ENCODE measurements around the gene NKX2-4. TPM values are rescaled to one million over a fixed set of nuclear protein-coding genes. Genes with fewer than 3 reads are reported as not detected.
"Not testable (repeated sequence)": the region's sequence is repeated elsewhere in the genome, so short reads cannot be mapped to it uniquely, and the experiment has no call there.

Gene NKX2-4
- total RNA-seq, 3 donors from 2014 or later: not detected

GRCh38 chr20:21388566-21388965 is 8.8 kb downstream of the NKX2-4 start:
- Mint-ChIP-seq H3K4me1 (ENCODE audit: low read depth) (peaks cover 15% of the 10 kb centered on the region), H3K36me3 (ENCODE audit: insufficient read depth) (peaks cover 38% of the 10 kb centered on the region), H3K4me3 (no peak overlapping the region), H3K9me3 (no peaks in the 10 kb centered on the region), H3K27me3 (ENCODE audit: low read depth) (peaks cover 28% of the 10 kb centered on the region)
- DNase-seq: no peak
- no peak for ATAC-seq

GRCh38 chr20:21387528-21387927 is 9.8 kb downstream of the NKX2-4 start:
- Mint-ChIP-seq H3K36me3 (ENCODE audit: insufficient read depth) (peaks cover 43% of the 10 kb centered on the region), H3K9me3 (no peaks in the 10 kb centered on the region)

GRCh38 chr20:21386111-21386510 is 11.2 kb downstream of the NKX2-4 start:
- DNase-seq: no peak
- ATAC-seq: no peak
- Mint-ChIP-seq H3K36me3 (ENCODE audit: insufficient read depth) (peaks cover 51% of the 10 kb centered on the region), H3K4me3 (no peak overlapping the region), H3K4me1 (ENCODE audit: low read depth) (peaks cover under 1% of the 10 kb centered on the region), H3K9me3 (no peaks in the 10 kb centered on the region), H3K27me3 (ENCODE audit: low read depth) (peaks cover 6% of the 10 kb centered on the region)

More at GRCh38 chr20:21387528-21387927, 9.8 kb downstream of the NKX2-4 start:
- no peak overlapping the region for H3K4me3 Mint-ChIP-seq
- DNase-seq (no peak), ATAC-seq (no peak)
- peaks cover 17% of the 10 kb centered on the region for H3K27me3 Mint-ChIP-seq (ENCODE audit: low read depth)
- H3K4me1 Mint-ChIP-seq (ENCODE audit: low read depth): peaks cover 8% of the 10 kb centered on the region

- no peaks in the 10 kb centered on the region for H3K9me3 Mint-ChIP-seq
These were observed 12.9 kb downstream of the NKX2-4 start for GRCh38 chr20:21384308-21384892.

GRCh38 chr20:21381619-21382018 is 15.7 kb downstream of the NKX2-4 start:
- peaks cover 56% of the 10 kb centered on the region for H3K36me3 Mint-ChIP-seq (ENCODE audit: insufficient read depth)

More at GRCh38 chr20:21384308-21384892, 12.9 kb downstream of the NKX2-4 start:
- DNase-seq (no peak), ATAC-seq (no peak)
- Mint-ChIP-seq H3K4me1 (ENCODE audit: low read depth) (no peaks in the 10 kb centered on the region), H3K36me3 (ENCODE audit: insufficient read depth) (peaks cover 56% of the 10 kb centered on the region), H3K4me3 (no peak overlapping the region), H3K27me3 (ENCODE audit: low read depth) (no peaks in the 10 kb centered on the region)

GRCh38 chr20:21380711-21381110 is 16.6 kb downstream of the NKX2-4 start:
- DNase-seq: no peak
- Mint-ChIP-seq H3K27me3 (ENCODE audit: low read depth) (no peaks in the 10 kb centered on the region), H3K4me1 (ENCODE audit: low read depth) (no peaks in the 10 kb centered on the region), H3K36me3 (ENCODE audit: insufficient read depth) (peaks cover 53% of the 10 kb centered on the region), H3K9me3 (no peaks in the 10 kb centered on the region), H3K4me3 (no peak overlapping the region)
- no peak for ATAC-seq

More at GRCh38 chr20:21381619-21382018, 15.7 kb downstream of the NKX2-4 start:
- Mint-ChIP-seq H3K4me1 (ENCODE audit: low read depth) (no peaks in the 10 kb centered on the region), H3K9me3 (no peaks in the 10 kb centered on the region), H3K27me3 (ENCODE audit: low read depth) (no peaks in the 10 kb centered on the region), H3K4me3 (no peak overlapping the region)
- DNase-seq (no peak), ATAC-seq (no peak)

- Mint-ChIP-seq H3K4me3 (no peak overlapping the region), H3K36me3 (ENCODE audit: insufficient read depth) (peaks cover 48% of the 10 kb centered on the region), H3K9me3 (no peaks in the 10 kb centered on the region), H3K27me3 (ENCODE audit: low read depth) (no peaks in the 10 kb centered on the region), H3K4me1 (ENCODE audit: low read depth) (peaks cover 2% of the 10 kb centered on the region)
- no peak for DNase-seq
- ATAC-seq: no peak
These were observed 19.1 kb downstream of the NKX2-4 start for GRCh38 chr20:21378259-21378658.

GRCh38 chr20:21377701-21378100 is 19.6 kb downstream of the NKX2-4 start:
- ATAC-seq: no peak
- no peak for DNase-seq
- Mint-ChIP-seq H3K4me1 (ENCODE audit: low read depth) (peaks cover 2% of the 10 kb centered on the region), H3K27me3 (ENCODE audit: low read depth) (no peaks in the 10 kb centered on the region), H3K36me3 (ENCODE audit: insufficient read depth) (peaks cover 49% of the 10 kb centered on the region), H3K9me3 (no peaks in the 10 kb centered on the region), H3K4me3 (no peak overlapping the region)

GRCh38 chr20:21376626-21377025 is 20.7 kb downstream of the NKX2-4 start:
- Mint-ChIP-seq H3K4me1 (ENCODE audit: low read depth) (peaks cover 2% of the 10 kb centered on the region), H3K4me3 (no peak overlapping the region), H3K27me3 (ENCODE audit: low read depth) (no peaks in the 10 kb centered on the region), H3K9me3 (no peaks in the 10 kb centered on the region), H3K36me3 (ENCODE audit: insufficient read depth) (peaks cover 49% of the 10 kb centered on the region)
- DNase-seq (no peak), ATAC-seq (no peak)

GRCh38 chr20:21373436-21373835 is 23.9 kb downstream of the NKX2-4 start:
- peaks cover 43% of the 10 kb centered on the region for H3K36me3 Mint-ChIP-seq (ENCODE audit: insufficient read depth)
- DNase-seq (no peak), ATAC-seq (no peak)
- H3K9me3 Mint-ChIP-seq: no peaks in the 10 kb centered on the region
- no peak overlapping the region for H3K4me3 Mint-ChIP-seq
- H3K27me3 Mint-ChIP-seq (ENCODE audit: low read depth): no peaks in the 10 kb centered on the region
- H3K4me1 Mint-ChIP-seq (ENCODE audit: low read depth): peaks cover 2% of the 10 kb centered on the region

- Mint-ChIP-seq H3K9me3 (no peaks in the 10 kb centered on the region), H3K4me1 (ENCODE audit: low read depth) (peaks cover 2% of the 10 kb centered on the region), H3K36me3 (ENCODE audit: insufficient read depth) (peaks cover 43% of the 10 kb centered on the region), H3K4me3 (no peak overlapping the region), H3K27me3 (ENCODE audit: low read depth) (no peaks in the 10 kb centered on the region)
- DNase-seq (no peak), ATAC-seq (no peak)
These were observed 25.3 kb downstream of the NKX2-4 start for GRCh38 chr20:21372016-21372415.

GRCh38 chr20:21371193-21371592 is 26.1 kb downstream of the NKX2-4 start:
- DNase-seq (no peak), ATAC-seq (no peak)
- Mint-ChIP-seq H3K36me3 (ENCODE audit: insufficient read depth) (peaks cover 44% of the 10 kb centered on the region), H3K4me1 (ENCODE audit: low read depth) (peaks cover 2% of the 10 kb centered on the region), H3K27me3 (ENCODE audit: low read depth) (no peaks in the 10 kb centered on the region), H3K9me3 (no peaks in the 10 kb centered on the region), H3K4me3 (no peak overlapping the region)

- no peaks in the 10 kb centered on the region for H3K4me1 Mint-ChIP-seq (ENCODE audit: low read depth)
- DNase-seq: no peak
- H3K4me3 Mint-ChIP-seq: no peak overlapping the region
- no peak for ATAC-seq
- no peaks in the 10 kb centered on the region for H3K9me3 Mint-ChIP-seq
- H3K36me3 Mint-ChIP-seq (ENCODE audit: insufficient read depth): peaks cover 41% of the 10 kb centered on the region
- no peaks in the 10 kb centered on the region for H3K27me3 Mint-ChIP-seq (ENCODE audit: low read depth)
These were observed 28.5 kb downstream of the NKX2-4 start for GRCh38 chr20:21368791-21369190.

- H3K4me3 Mint-ChIP-seq; ATAC-seq; DNase-seq; H3K9me3 Mint-ChIP-seq; H3K4me1 Mint-ChIP-seq (ENCODE audit: low read depth); H3K27me3 Mint-ChIP-seq (ENCODE audit: low read depth): not testable (repeated sequence)
- H3K36me3 Mint-ChIP-seq (ENCODE audit: insufficient read depth): peaks cover 48% of the 10 kb centered on the region
These were observed 31.1 kb downstream of the NKX2-4 start for GRCh38 chr20:21366273-21366672.

GRCh38 chr20:21365771-21366170 is 31.6 kb downstream of the NKX2-4 start:
- ATAC-seq: no peak
- no peaks in the 10 kb centered on the region for H3K27me3 Mint-ChIP-seq (ENCODE audit: low read depth)
- no peaks in the 10 kb centered on the region for H3K4me1 Mint-ChIP-seq (ENCODE audit: low read depth)
- H3K36me3 Mint-ChIP-seq (ENCODE audit: insufficient read depth): peaks cover 45% of the 10 kb centered on the region
- DNase-seq: no peak
- H3K4me3 Mint-ChIP-seq: no peak overlapping the region
- no peaks in the 10 kb centered on the region for H3K9me3 Mint-ChIP-seq

Measured in activated T-cell treated with anti-CD3 and anti-CD28 coated beads, Interleukin-2, amount 50 U/mL, for 4 hours (primary cell).